Neural progenitor cell (in vitro differentiated cells): ENCODE data around the gene BUD31.

ENCODE experiments used
- CTCF ChIP-seq: fragments of 200-600 bp; sonication (generic); IDR thresholded peaks from 2 replicates; pipeline ENCODE4 v1.5.1; 2017; ENCODE audit warnings: antibody characterized with exemption, mild to moderate bottlenecking
- EZH2 ChIP-seq: fragments of 200-600 bp; sonication (generic); IDR thresholded peaks from 2 replicates; pipeline ENCODE4 v1.6.1; 2017; ENCODE audit warnings: antibody characterized with exemption, mild to moderate bottlenecking, moderate library complexity
- EZH2phosphoT487 ChIP-seq: fragments of 200-600 bp; sonication (generic); IDR thresholded peaks from 2 replicates; pipeline ENCODE4 v1.6.1; 2017; ENCODE audit warnings: antibody characterized with exemption

GRCh38 chr7:99456288-99456687 is 47.5 kb downstream of the BUD31 start:
- TF ChIP-seq CTCF (no peak), EZH2 (no peak), EZH2phosphoT487 (no peak)
